GM10248 (cell line): ENCODE results near the gene MYO15B.

Experiments used
- CTCF ChIA-PET: fragments of 300-600 bp; sonication (Branson Sonifier 250); formaldehyde crosslinking; extraction: SDS; loops from one replicate; lab custom pipeline; 2021; ENCODE audit warnings: antibody characterized with exemption; lab: Yijun Ruan, JAX
- POLR2A ChIA-PET: fragments of 350-650 bp; sonication (Branson Sonifier 250); formaldehyde crosslinking; extraction: SDS; loops from one replicate; lab custom pipeline; 2020; ENCODE audit warnings: antibody characterized with exemption; lab: Yijun Ruan, JAX
- DNase-seq: peaks from one replicate; pipeline ENCODE4 v3.0.0; 2012; ENCODE audit errors: extremely low spot score
- TF ChIP-seq, protein P1 (sequence below): IDR thresholded peaks from 2 replicates; pipeline ENCODE4 v1.5.1; 2012; ENCODE audit warnings: mild to moderate bottlenecking, low read depth; ENCODE audit errors: extremely low read depth, missing control alignments, control extremely low read depth

The MYO15B gene

DNA sequence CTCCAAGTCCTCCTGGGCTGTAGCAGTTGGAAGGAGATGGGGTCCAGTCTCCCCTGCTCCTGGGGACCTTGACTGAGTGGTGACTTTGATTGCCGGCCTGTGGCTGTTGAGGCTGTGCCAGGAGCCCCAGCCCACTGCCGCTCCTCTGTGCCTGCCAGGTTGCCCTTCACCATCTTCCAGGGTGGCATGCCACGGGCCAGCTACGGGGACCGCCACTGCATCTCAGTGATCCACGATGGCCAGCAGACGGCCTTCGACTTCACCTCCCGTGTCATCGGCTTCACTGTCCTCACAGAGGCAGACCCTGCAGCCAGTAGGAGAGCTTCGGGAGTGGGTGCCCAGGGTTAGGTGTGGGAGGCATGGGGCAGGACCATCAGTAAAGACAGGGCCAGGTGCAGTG lies 23.4 kb upstream of the MYO15B start:
- ChIA-PET POLR2A (no interaction called here), CTCF (interaction anchor here (0.8 kb wide), 1 partner anchor 17 kb away, joined by 3 read pairs; no protein-coding TSS in a partner anchor)
- no peak for DNase-seq
- TF ChIP-seq, protein P1, sequence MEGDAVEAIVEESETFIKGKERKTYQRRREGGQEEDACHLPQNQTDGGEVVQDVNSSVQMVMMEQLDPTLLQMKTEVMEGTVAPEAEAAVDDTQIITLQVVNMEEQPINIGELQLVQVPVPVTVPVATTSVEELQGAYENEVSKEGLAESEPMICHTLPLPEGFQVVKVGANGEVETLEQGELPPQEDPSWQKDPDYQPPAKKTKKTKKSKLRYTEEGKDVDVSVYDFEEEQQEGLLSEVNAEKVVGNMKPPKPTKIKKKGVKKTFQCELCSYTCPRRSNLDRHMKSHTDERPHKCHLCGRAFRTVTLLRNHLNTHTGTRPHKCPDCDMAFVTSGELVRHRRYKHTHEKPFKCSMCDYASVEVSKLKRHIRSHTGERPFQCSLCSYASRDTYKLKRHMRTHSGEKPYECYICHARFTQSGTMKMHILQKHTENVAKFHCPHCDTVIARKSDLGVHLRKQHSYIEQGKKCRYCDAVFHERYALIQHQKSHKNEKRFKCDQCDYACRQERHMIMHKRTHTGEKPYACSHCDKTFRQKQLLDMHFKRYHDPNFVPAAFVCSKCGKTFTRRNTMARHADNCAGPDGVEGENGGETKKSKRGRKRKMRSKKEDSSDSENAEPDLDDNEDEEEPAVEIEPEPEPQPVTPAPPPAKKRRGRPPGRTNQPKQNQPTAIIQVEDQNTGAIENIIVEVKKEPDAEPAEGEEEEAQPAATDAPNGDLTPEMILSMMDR: no peak

DNA sequence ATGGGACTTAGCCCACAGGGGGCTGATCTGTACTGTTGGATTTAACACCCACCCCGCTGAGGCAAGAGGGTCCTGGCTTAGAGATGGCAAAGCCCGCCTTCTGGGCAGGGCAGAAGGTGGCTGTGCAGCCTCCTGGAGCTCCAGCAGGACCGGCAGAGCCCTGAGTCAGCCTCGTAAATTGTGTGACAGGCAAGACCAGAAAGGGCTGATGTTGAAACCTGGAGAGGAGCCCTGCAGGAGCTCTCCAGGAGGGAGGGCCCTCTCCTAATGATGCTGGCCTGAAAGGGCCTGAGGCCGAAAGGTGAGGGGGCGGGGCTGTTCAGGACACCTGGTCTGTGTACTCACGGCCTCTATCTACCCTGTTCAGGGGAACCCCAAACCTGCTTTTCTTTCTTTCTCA lies 22.5 kb upstream of the MYO15B start:
- ChIA-PET POLR2A (no interaction called here), CTCF (interaction anchor here (0.8 to 1.3 kb wide), 3 partner anchors 12 to 36 kb away, joined by 3 read pairs; no protein-coding TSS in a partner anchor)
- TF ChIP-seq, protein P1: no peak
- no peak for DNase-seq

DNA sequence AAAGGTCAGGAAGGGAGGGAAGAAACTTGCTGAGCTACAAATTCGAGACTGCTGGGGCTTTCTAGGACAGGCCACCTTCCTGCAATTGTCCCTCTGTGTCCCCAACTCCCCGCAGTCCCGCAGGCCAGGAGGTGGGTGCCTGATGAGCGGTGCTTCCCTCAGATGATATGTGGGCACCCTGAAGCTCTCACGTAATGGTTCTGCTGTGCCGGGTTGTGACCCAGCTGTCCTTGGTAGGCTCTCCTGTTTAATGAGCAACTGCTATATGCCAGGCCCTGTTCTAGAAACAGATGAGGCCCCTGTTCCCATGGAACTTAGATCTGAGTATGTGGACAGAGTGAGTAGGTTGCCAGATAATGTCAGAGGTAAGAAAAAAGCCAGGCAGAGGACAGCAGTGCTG lies 22.0 kb upstream of the MYO15B start:
- CTCF ChIA-PET: interaction anchor here (0.9 to 1.3 kb wide), 3 partner anchors 13 to 36 kb away, joined by 3 read pairs; no protein-coding TSS in a partner anchor
- TF ChIP-seq, protein P1: no peak
- DNase-seq: no peak
- POLR2A ChIA-PET: no interaction called here

DNA sequence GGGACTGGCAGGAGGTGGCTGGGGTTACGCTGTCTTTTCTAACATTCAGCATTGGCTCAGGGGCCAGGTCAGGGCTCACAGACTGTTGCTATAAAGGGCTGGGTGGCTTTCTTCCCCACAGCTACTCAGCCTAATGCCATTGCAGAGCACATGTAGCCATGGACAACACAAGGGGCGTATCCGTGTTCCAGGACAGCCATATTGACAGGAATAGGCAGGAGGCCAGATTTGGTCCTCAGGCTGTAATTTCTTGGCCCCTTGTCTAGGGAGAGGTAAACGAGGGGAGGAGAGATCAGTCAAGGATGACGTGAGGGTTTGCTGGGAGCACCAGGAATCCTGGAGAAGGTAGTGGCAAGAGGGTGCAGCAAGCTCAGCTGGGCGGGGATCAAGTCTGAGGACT lies 21.2 kb upstream of the MYO15B start:
- no peak for DNase-seq
- ChIA-PET CTCF (interaction anchor here (0.9 to 1.3 kb wide), 2 partner anchors 14 to 35 kb away, joined by 3 read pairs; no protein-coding TSS in a partner anchor), POLR2A (no interaction called here)
- TF ChIP-seq, protein P1: no peak

DNA sequence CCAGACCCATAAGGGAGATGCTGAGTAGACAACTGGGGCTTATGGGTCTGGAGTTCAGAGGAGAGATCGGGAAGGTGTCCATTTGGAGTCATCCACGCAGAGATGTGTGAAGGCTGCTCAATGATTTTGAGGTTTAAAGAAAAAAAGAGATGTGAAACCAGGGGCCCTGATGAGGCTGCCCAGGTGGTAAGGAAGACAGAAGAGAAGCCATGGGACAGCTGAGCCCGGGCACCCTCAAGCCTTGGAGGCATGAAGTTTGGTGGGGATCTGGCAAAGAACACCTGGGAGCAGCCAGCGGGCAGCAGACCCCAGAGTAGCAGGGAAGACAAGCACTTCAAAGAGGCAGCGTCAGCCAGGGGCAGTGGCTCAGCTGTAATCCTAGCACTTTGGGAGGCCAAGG lies 20.8 kb upstream of the MYO15B start:
- DNase-seq: no peak
- POLR2A ChIA-PET: no interaction called here
- CTCF ChIA-PET: no interaction called here
- TF ChIP-seq, protein P1: no peak

DNA sequence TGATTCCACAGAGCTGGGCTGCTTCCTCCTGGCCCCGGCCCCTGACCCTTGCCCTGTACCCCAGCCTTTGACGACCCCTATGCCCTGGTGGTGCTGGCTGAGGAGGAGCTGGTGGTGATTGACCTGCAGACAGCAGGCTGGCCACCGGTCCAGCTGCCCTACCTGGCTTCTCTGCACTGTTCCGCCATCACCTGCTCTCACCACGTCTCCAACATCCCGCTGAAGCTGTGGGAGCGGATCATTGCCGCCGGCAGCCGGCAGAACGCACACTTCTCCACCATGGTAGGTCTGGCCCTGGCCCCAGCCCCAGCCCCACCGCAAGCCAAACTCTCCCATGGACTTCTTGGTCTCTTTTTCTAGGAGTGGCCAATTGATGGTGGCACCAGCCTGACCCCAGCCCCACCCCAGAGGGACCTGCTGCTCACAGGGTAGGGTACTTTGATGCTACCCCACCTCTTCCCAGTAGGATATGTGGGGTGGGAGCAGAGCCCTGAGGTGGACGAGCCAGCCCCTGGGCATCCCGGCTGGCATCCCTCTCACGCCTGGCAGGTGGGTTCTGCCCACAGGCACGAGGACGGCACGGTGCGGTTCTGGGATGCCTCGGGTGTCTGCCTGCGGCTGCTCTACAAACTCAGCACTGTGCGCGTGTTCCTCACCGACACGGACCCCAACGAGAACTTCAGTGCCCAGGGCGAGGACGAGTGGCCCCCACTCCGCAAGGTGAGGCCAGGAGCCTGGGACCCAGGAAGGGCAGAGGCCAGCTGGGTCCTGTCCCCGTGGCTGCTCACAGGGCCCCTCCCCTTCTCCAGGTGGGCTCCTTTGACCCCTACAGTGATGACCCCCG lies 19.0 kb upstream of the MYO15B start:
- POLR2A ChIA-PET: no interaction called here
- CTCF ChIA-PET: interaction anchor here (1.9 kb wide), 1 partner anchor 179 kb away, joined by 5 read pairs; no protein-coding TSS in a partner anchor
- no peak for DNase-seq
- TF ChIP-seq, protein P1: no peak
